ENCODE measurements around the gene RBP2.

Gene RBP2

GRCh38 chr3:139482206-139482605 lies 5.9 kb upstream of the RBP2 start:
- no peak overlapping the region for H3K27ac ChIP-seq (ENCODE audit: low read depth, low read length)
- no peak overlapping the region for H3K4me3 ChIP-seq (ENCODE audit: insufficient read depth, low read length, poor library complexity, severe bottlenecking)
- no peaks in the 10 kb centered on the region for H4K20me1 ChIP-seq (ENCODE audit: low read depth, low read length)
- no peak overlapping the region for H3K9ac ChIP-seq (ENCODE audit: low read length)
- no peak overlapping the region for H3K4me2 ChIP-seq (ENCODE audit: low read depth, low read length, poor library complexity, severe bottlenecking)
- H3K27me3 ChIP-seq (ENCODE audit: low read length), result no peaks in the 10 kb centered on the region
- no peaks in the 10 kb centered on the region for H3K36me3 ChIP-seq (ENCODE audit: low read length)
- no peaks in the 10 kb centered on the region for H3F3A ChIP-seq (ENCODE audit: insufficient read depth)
- no peaks in the 10 kb centered on the region for H3K9me2 ChIP-seq (replicated peaks; ENCODE audit: insufficient read depth, low read length)
- no peak overlapping the region for H2AFZ ChIP-seq (ENCODE audit: low read depth, low read length, severe bottlenecking)
- no peaks in the 10 kb centered on the region for H3K9me3 ChIP-seq (ENCODE audit: insufficient read depth, low read length)
- H3K79me2 ChIP-seq (ENCODE audit: insufficient read depth, low read length), result no peaks in the 10 kb centered on the region
- no peak for TF ChIP-seq CTCF (IDR thresholded peaks at IDR 0.05; ENCODE audit: insufficient read depth, low read length, poor library complexity, severe bottlenecking)

- Histone ChIP-seq H3K4me3 (ENCODE audit: insufficient read depth, low read length, poor library complexity, severe bottlenecking) (no peak overlapping the region), H3F3A (ENCODE audit: insufficient read depth) (no peaks in the 10 kb centered on the region), H3K27ac (ENCODE audit: low read depth, low read length) (no peak overlapping the region), H2AFZ (ENCODE audit: low read depth, low read length, severe bottlenecking) (no peak overlapping the region), H3K4me2 (ENCODE audit: low read depth, low read length, poor library complexity, severe bottlenecking) (no peak overlapping the region), H3K27me3 (ENCODE audit: low read length) (no peaks in the 10 kb centered on the region), H4K20me1 (ENCODE audit: low read depth, low read length) (no peaks in the 10 kb centered on the region), H3K9ac (ENCODE audit: low read length) (no peak overlapping the region), H3K9me3 (ENCODE audit: insufficient read depth, low read length) (no peaks in the 10 kb centered on the region), H3K79me2 (ENCODE audit: insufficient read depth, low read length) (no peaks in the 10 kb centered on the region), H3K9me2 (replicated peaks; ENCODE audit: insufficient read depth, low read length) (no peaks in the 10 kb centered on the region), H3K36me3 (ENCODE audit: low read length) (no peaks in the 10 kb centered on the region)
- no peak for TF ChIP-seq CTCF (IDR thresholded peaks at IDR 0.05; ENCODE audit: insufficient read depth, low read length, poor library complexity, severe bottlenecking)
- TF ChIP-seq EZH2phosphoT487 (conservative IDR thresholded peaks at IDR 0.05; ENCODE audit: low read length), result no peak
Measured at GRCh38 chr3:139481116-139481515, 4.8 kb upstream of the RBP2 start.

- no peaks in the 10 kb centered on the region for H3F3A ChIP-seq (ENCODE audit: insufficient read depth)
- no peaks in the 10 kb centered on the region for H3K36me3 ChIP-seq (ENCODE audit: low read length)
- TF ChIP-seq EZH2phosphoT487 (conservative IDR thresholded peaks at IDR 0.05; ENCODE audit: low read length) (no peak), CTCF (IDR thresholded peaks at IDR 0.05; ENCODE audit: insufficient read depth, low read length, poor library complexity, severe bottlenecking) (no peak)
- no peak overlapping the region for H3K4me2 ChIP-seq (ENCODE audit: low read depth, low read length, poor library complexity, severe bottlenecking)
- H3K27me3 ChIP-seq (ENCODE audit: low read length), result no peaks in the 10 kb centered on the region
- H3K79me2 ChIP-seq (ENCODE audit: insufficient read depth, low read length), result no peaks in the 10 kb centered on the region
- H2AFZ ChIP-seq (ENCODE audit: low read depth, low read length, severe bottlenecking), result no peak overlapping the region
- H3K4me3 ChIP-seq (ENCODE audit: insufficient read depth, low read length, poor library complexity, severe bottlenecking), result no peak overlapping the region
- no peak overlapping the region for H3K27ac ChIP-seq (ENCODE audit: low read depth, low read length)
- no peaks in the 10 kb centered on the region for H3K9me2 ChIP-seq (replicated peaks; ENCODE audit: insufficient read depth, low read length)
- no peaks in the 10 kb centered on the region for H4K20me1 ChIP-seq (ENCODE audit: low read depth, low read length)
- no peak overlapping the region for H3K9ac ChIP-seq (ENCODE audit: low read length)
- no peaks in the 10 kb centered on the region for H3K9me3 ChIP-seq (ENCODE audit: insufficient read depth, low read length)
Measured at GRCh38 chr3:139480585-139480984, 4.3 kb upstream of the RBP2 start.
